BE2C (cell line): ENCODE results near the gene ST13.
"Not testable (repeated sequence)": the region's sequence is repeated elsewhere in the genome, so short reads cannot be mapped to it uniquely, and the experiment has no call there.

Source experiments
- DNase-seq: peaks from one replicate; pipeline ENCODE4 v3.0.0-alpha.2; 2020
- H3K27me3 ChIP-seq: fragments of 250-450 bp; sonication (Bioruptor Pico); 2 replicates; pipeline ENCODE4 v1.5.1; 2020; ENCODE audit warnings: mild to moderate bottlenecking
- H3K36me3 ChIP-seq: fragments of 250-450 bp; sonication (Bioruptor Pico); 2 replicates; pipeline ENCODE4 v1.5.1; 2020; ENCODE audit warnings: mild to moderate bottlenecking
- H3K4me1 ChIP-seq: fragments of 250-450 bp; sonication (Bioruptor Pico); 2 replicates; pipeline ENCODE4 v1.5.1; 2020
- H3K4me3 ChIP-seq: 2 replicates; pipeline ENCODE4 v1.5.1; 2011; ENCODE audit warnings: low read depth, low read length
- H3K9me3 ChIP-seq: fragments of 250-450 bp; sonication (Bioruptor Pico); 2 replicates; pipeline ENCODE4 v1.5.1; 2020
- TF ChIP-seq, protein P1 (sequence below): IDR thresholded peaks from 2 replicates; pipeline ENCODE4 v1.5.1; 2012; ENCODE audit warnings: mild to moderate bottlenecking, low read depth, low read length

The ST13 gene

DNA sequence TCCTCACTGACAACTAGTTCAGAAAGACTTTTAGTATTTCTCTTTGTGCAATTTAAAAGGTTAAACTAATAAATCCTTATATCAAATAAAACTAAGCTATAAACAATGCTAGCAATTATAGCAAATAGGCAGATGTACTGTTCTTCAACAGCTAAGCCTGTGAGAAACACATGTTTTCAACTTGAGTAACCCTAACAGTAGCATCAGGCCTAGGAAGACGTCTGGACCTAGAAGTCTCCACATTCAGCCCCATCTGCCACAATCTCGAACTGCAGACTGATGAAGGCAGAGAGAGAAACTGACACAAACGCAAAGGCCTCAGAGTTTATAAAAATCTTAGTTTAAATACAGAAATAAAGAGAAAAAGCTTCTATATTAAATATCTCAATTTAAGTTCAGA, 2.5 kb downstream of the ST13 start:
- Histone ChIP-seq H3K4me3 (peak overlapping the region; percentile 99), H3K36me3 (peaks cover 23% of the 10 kb centered on the region), H3K4me1 (peaks cover 3% of the 10 kb centered on the region; the same call in 1 of the 2 replicates), H3K9me3 (no peaks in the 10 kb centered on the region), H3K27me3 (no peaks in the 10 kb centered on the region)
- TF ChIP-seq, protein P1, sequence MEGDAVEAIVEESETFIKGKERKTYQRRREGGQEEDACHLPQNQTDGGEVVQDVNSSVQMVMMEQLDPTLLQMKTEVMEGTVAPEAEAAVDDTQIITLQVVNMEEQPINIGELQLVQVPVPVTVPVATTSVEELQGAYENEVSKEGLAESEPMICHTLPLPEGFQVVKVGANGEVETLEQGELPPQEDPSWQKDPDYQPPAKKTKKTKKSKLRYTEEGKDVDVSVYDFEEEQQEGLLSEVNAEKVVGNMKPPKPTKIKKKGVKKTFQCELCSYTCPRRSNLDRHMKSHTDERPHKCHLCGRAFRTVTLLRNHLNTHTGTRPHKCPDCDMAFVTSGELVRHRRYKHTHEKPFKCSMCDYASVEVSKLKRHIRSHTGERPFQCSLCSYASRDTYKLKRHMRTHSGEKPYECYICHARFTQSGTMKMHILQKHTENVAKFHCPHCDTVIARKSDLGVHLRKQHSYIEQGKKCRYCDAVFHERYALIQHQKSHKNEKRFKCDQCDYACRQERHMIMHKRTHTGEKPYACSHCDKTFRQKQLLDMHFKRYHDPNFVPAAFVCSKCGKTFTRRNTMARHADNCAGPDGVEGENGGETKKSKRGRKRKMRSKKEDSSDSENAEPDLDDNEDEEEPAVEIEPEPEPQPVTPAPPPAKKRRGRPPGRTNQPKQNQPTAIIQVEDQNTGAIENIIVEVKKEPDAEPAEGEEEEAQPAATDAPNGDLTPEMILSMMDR: no peak
- no peak for DNase-seq

DNA sequence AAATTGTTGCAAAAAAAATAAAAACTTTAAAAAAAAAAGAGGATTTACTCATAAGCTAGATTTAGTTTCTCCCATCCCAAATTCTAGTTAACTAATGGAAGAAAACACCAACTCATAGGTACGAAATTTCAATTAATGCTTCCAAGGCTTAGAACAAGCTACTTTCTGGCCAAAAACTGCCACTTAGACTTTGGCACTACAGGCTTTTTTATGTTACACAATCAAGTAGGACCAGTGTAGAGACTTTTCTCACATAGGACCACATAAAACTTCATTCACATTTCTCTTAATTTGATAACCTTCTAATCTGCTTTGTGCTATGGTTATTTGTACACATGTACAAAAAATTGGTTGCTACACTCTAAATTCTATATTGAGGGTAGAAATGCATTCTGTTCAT, 3.1 kb downstream of the ST13 start:
- peaks cover 29% of the 10 kb centered on the region for H3K36me3 ChIP-seq
- DNase-seq: no peak
- no peaks in the 10 kb centered on the region for H3K9me3 ChIP-seq
- peak overlapping the region; percentile 99 for H3K4me3 ChIP-seq
- peaks cover 3% of the 10 kb centered on the region; the same call in 1 of the 2 replicates for H3K4me1 ChIP-seq
- TF ChIP-seq, protein P1: no peak
- H3K27me3 ChIP-seq: no peaks in the 10 kb centered on the region

DNA sequence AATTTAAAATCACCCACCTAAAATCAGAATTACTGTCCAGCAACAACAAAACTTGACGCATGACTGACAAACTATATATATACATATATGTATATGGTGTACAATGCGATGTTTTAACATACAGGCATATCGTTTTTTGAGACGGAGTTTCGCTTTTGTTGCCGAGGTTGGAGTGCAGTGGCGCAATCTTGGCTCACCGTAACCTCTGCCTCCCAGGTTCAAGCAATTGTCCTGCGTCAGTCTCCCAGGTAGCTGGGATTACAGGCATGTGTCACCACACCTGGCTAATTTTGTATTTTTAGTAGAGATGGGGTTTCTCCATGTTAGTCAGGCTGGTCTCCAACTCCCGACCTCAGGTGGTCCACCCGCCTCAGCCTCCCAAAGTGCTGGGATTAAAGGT, 10.6 kb downstream of the ST13 start:
- not testable (repeated sequence) for H3K9me3 ChIP-seq, DNase-seq, H3K4me3 ChIP-seq, H3K4me1 ChIP-seq, H3K27me3 ChIP-seq
- H3K36me3 ChIP-seq: peaks cover 92% of the 10 kb centered on the region

DNA sequence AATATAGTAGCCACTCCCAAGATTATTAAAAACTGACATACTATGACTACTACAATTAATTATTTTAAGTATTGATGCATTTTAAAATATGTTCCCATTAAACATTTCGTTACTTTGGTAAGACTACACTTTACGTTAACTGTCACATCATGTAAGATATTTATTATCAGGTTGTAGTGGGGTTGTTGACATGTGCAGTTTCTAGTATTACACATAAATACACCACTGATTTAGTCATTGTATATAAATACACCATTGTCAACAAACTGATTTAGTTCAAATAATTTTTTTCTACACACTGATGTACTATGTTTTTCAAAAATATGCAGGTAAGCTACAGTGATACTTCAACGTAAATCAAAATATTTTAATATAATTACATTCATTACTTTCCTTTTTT, 11.5 kb downstream of the ST13 start:
- Histone ChIP-seq H3K4me1 (no peaks in the 10 kb centered on the region), H3K9me3 (no peaks in the 10 kb centered on the region), H3K36me3 (peaks cover 92% of the 10 kb centered on the region), H3K27me3 (no peaks in the 10 kb centered on the region), H3K4me3 (no peak overlapping the region)
- no peak for DNase-seq
- TF ChIP-seq, protein P1: no peak

DNA sequence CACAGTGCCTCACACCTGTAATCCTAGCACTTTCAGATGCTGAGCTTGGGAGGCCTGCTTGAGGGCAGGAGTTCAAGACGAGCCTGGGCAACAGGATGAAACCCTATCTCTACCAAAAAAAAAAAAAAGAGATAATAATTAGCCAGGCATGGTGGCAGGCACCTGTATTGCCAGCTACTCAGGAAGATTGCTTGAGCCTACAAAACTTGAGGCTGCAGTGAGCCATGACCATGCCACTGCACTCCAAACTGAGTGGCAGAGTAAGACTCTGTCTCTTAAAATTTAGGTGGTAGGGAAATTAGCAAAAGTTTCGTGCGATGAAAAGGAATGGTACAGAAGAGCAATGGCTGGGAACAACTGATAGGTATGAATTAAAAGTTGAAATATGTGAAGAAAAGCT, 18.0 kb downstream of the ST13 start:
- H3K4me1 ChIP-seq: no peaks in the 10 kb centered on the region
- TF ChIP-seq, protein P1: no peak
- peaks cover 88% of the 10 kb centered on the region for H3K36me3 ChIP-seq
- no peaks in the 10 kb centered on the region for H3K27me3 ChIP-seq
- no peaks in the 10 kb centered on the region for H3K9me3 ChIP-seq
- H3K4me3 ChIP-seq: no peak overlapping the region
- DNase-seq: no peak

DNA sequence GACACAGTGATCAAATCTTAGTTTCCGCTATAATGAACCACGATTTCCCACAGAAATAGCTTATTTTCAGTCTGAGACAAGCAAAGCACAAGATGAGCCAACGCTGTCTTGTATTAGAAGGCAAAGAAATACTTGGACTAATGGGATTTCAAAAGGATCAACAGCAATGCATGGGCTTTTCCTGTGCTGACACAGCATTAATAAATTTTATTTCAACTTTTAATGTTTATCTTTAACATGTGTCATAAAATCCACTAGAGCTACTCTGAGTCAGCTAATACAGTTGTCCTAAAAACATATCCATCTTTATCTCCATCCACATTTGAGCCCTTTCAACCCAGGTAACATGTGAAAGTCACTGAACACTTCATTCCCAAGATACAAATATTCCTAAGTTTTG, 21.8 kb downstream of the ST13 start:
- H3K4me3 ChIP-seq: no peak overlapping the region
- no peaks in the 10 kb centered on the region for H3K9me3 ChIP-seq
- DNase-seq: no peak
- peaks cover 93% of the 10 kb centered on the region for H3K36me3 ChIP-seq
- H3K27me3 ChIP-seq: no peaks in the 10 kb centered on the region
- TF ChIP-seq, protein P1: no peak
- no peaks in the 10 kb centered on the region for H3K4me1 ChIP-seq

DNA sequence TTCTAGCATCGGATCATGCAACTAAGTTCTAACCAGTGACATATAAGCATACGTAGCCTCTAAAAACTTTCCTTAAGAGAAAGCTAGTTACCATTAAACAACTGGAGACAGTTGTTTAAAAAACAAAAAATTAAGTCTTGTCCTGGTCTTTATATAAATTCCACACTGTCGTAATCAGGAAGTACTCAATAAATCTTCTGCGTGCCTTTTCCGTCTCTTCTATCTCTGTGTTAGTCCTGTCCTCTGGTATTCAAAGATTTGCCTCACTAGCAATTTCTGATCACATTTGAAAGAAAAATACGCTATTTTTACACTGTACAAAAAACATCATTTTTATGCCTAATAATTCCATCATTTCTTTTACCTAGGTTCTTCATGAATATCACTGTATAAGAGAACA, 27.3 kb downstream of the ST13 start:
- Histone ChIP-seq H3K4me3 (no peak overlapping the region), H3K4me1 (no peaks in the 10 kb centered on the region), H3K36me3 (peaks cover 84% of the 10 kb centered on the region), H3K9me3 (no peaks in the 10 kb centered on the region), H3K27me3 (no peaks in the 10 kb centered on the region)
- TF ChIP-seq, protein P1: no peak
- DNase-seq: no peak
